B cell (primary cell): ENCODE measurements around the gene HPD. TPM values are rescaled to one million over a fixed set of nuclear protein-coding genes. Genes with fewer than 3 reads are reported as not detected.

Source experiments
- ATAC-seq: fragments of 200-7000 bp; cut with Tn5 transposase; one replicate; pipeline ENCODE4 v1.10.0; 2021; ENCODE audit warnings: low read depth, mild to moderate bottlenecking, moderate number of reproducible peaks, moderate library complexity
- CTCF ChIA-PET: fragments of 350-600 bp; sonication (Branson Sonifier 250); formaldehyde crosslinking; loops from one replicate; lab custom pipeline; 2021; ENCODE audit warnings: antibody characterized with exemption, inconsistent platforms; lab: Charles Lee
- POLR2A ChIA-PET: fragments of 350-600 bp; sonication (Branson Sonifier 250); formaldehyde crosslinking; loops from one replicate; lab custom pipeline; 2021; ENCODE audit warnings: antibody characterized with exemption; lab: Charles Lee
- DNase-seq: peaks from one replicate; pipeline ENCODE4 v3.0.0; 2013
- H2AFZ ChIP-seq: 2 replicates; pipeline ENCODE4 v1.6.1; 2012; ENCODE audit warnings: mild to moderate bottlenecking, low read depth, low read length; ENCODE audit not compliant: insufficient read depth, poor library complexity, severe bottlenecking
- H3K27ac ChIP-seq, 2 donors: 1 replicate in 1 of 2; 2 replicates in 1 of 2; pipeline ENCODE4 v1.5.1; 2012 to 2013; ENCODE audit warnings: low read length in 2 of 2, mild to moderate bottlenecking in 2 of 2, moderate library complexity in 1 of 2
- H3K27me3 ChIP-seq, 4 experiments: fragments of 200-600 bp in 1 of 4; sonication (generic) in 1 of 4; replicated peaks in 1 of 4; 1 replicate in 2 of 4; 2 replicates in 2 of 4; pipeline versions ENCODE4 v1.6.1 to v1.7.0; 2013 to 2016; ENCODE audit warnings: low read length in 3 of 4, mild to moderate bottlenecking in 2 of 4, mixed read lengths in 1 of 4, moderate library complexity in 1 of 4; ENCODE audit not compliant: insufficient read depth in 4 of 4, control insufficient read depth in 3 of 4; ENCODE audit errors: control extremely low read depth in 1 of 4
- H3K36me3 ChIP-seq, 2 experiments: replicated peaks in 1 of 2; 1 replicate in 1 of 2; 2 replicates in 1 of 2; pipeline versions ENCODE4 v1.6.1 to v1.7.1; 2013; ENCODE audit warnings: low read length in 1 of 2; ENCODE audit not compliant: insufficient read depth in 2 of 2, control insufficient read depth in 1 of 2; ENCODE audit errors: control extremely low read depth in 1 of 2, extremely low read depth in 1 of 2
- H3K4me1 ChIP-seq, 2 donors: fragments of 200-600 bp in 1 of 2; sonication (generic) in 1 of 2; 1 replicate in 1 of 2; 2 replicates in 1 of 2; pipeline versions ENCODE4 v1.5.1 to v1.6.1; 2013 to 2017; ENCODE audit warnings: low read length in 2 of 2; ENCODE audit not compliant: control insufficient read depth in 2 of 2, insufficient read depth in 2 of 2
- H3K4me2 ChIP-seq: replicated peaks from 2 replicates; pipeline ENCODE3; 2012; ENCODE audit warnings: mild to moderate bottlenecking, low read depth, low read length; ENCODE audit not compliant: poor library complexity, severe bottlenecking
- H3K4me3 ChIP-seq, 5 experiments: fragments of 200-600 bp in 1 of 5; sonication (generic) in 1 of 5; 1 replicate in 3 of 5; 2 replicates in 2 of 5; pipeline versions ENCODE4 v1.5.1 to v1.7.0; 2011 to 2016; ENCODE audit warnings: low read length in 4 of 5, mild to moderate bottlenecking in 4 of 5, low read depth in 2 of 5, control low read depth in 1 of 5, moderate library complexity in 1 of 5; ENCODE audit not compliant: insufficient read depth in 1 of 5; ENCODE audit errors: control extremely low read depth in 1 of 5, extremely low read depth in 1 of 5
- H3K79me2 ChIP-seq: fragments of 200-600 bp; sonication (generic); one replicate; pipeline ENCODE4 v1.6.0; 2016; ENCODE audit warnings: low read length; ENCODE audit not compliant: control insufficient read depth, insufficient read depth
- H3K9ac ChIP-seq: fragments of 200-600 bp; sonication (generic); 2 replicates; pipeline ENCODE4 v1.6.1; 2017; ENCODE audit warnings: mild to moderate bottlenecking, low read length, moderate library complexity
- H3K9me3 ChIP-seq, 3 donors: one replicate each; pipeline versions ENCODE4 v1.6.1 to v1.7.1; 2013; ENCODE audit warnings: low read length in 2 of 3; ENCODE audit not compliant: control insufficient read depth in 2 of 3, insufficient read depth in 1 of 3; ENCODE audit errors: control extremely low read depth in 1 of 3
- H4K20me1 ChIP-seq: 2 replicates; pipeline ENCODE4 v1.6.0; 2012; ENCODE audit warnings: mild to moderate bottlenecking, low read length; ENCODE audit not compliant: insufficient read depth, control insufficient read depth, poor library complexity, severe bottlenecking
- H3K27ac Mint-ChIP-seq: one replicate; pipeline ENCODE4 v1.8.0; 2021; ENCODE audit warnings: mixed read lengths
- H3K27me3 Mint-ChIP-seq: one replicate; pipeline ENCODE4 v1.8.0; 2021; ENCODE audit warnings: mixed read lengths
- H3K4me1 Mint-ChIP-seq: one replicate; pipeline ENCODE4 v1.8.0; 2021; ENCODE audit warnings: mixed read lengths
- H3K4me3 Mint-ChIP-seq: one replicate; pipeline ENCODE4 v1.8.0; 2021; ENCODE audit warnings: mixed read lengths
- H3K9me3 Mint-ChIP-seq: one replicate; pipeline ENCODE4 v1.8.0; 2022; ENCODE audit warnings: mixed read lengths; ENCODE audit not compliant: insufficient read depth
- EZH2 ChIP-seq: IDR thresholded peaks from 2 replicates; pipeline ENCODE4 v1.6.1; 2012; ENCODE audit warnings: borderline replicate concordance, low read depth, mild to moderate bottlenecking, moderate library complexity, low read length; ENCODE audit not compliant: insufficient read depth, poor library complexity, severe bottlenecking
- WGBS: methylation state at CpG from one replicate; pipeline ENCODE4 v1.1.5; 2013; ENCODE audit warnings: missing lambda C conversion rate; ENCODE audit not compliant: insufficient coverage; 5-methylcytosine and 5-hydroxymethylcytosine counted together
- intact Hi-C: fragments of 100-400 bp; cut with micrococcal nuclease; formaldehyde crosslinking; loops from one replicate; pipeline ENCODE4 v1.10.0; 2022
- polyA plus RNA-seq: library from polyadenylated mRNA; depleted of rRNA; stranded (reverse); fragments of >200 nt; gene quantifications from 2 replicates; pipeline ENCODE4 v1.2.3, GENCODE V29; 2012
- total RNA-seq, 2 donors: library from RNA; stranded (reverse); fragments of 120-200 nt in 1 of 2; gene quantifications; 1 replicate in 1 of 2; 2 replicates in 1 of 2; pipeline versions ENCODE4 v1.2.3 to v1.2.4, GENCODE V29; 2013 to 2022
- TF ChIP-seq, protein P1 (sequence below): fragments of 200-600 bp; IDR thresholded peaks from one replicate; pipeline ENCODE4 v1.8.0; 2022; ENCODE audit warnings: antibody characterized with exemption, mild to moderate bottlenecking

The HPD gene
- total and polyA plus RNA-seq, 2 donors (not counting 1 experiment from before 2014, with no cell fraction given), result not detected

DNA sequence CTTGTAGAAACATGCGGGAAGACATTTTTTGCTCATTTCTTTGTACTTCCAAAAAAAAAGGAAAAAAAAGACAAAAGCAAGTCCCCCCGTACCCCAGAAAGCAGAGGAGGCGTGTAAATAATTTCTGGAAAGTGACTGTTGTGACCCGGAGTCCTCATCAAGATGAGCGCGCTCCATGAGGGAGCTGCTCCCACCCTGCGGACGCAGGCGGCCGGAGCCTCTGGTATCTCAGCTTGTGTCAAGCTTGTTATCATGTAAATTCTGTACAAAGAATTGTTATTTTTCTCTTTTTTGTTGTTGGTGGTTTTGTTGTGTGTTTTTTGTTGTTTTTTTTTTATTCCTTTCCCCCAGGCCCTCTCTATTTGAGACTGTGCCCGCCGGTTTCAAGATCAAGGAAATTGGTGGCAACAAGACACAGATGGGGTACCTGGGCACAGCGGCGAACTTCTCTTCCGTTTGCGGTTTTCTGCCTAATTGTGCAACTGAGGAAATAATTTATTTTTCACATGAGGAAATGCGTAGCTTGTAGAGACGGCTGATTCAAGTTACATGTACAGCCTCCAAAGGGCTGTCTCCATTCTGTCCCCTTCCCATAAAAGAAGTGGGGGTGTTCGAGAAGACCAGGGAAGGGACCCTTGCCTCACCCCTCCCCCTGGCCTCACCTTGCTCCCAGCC lies 27.0 kb downstream of the HPD start:
- TF ChIP-seq EZH2, result no peak
- TF ChIP-seq, protein P1, sequence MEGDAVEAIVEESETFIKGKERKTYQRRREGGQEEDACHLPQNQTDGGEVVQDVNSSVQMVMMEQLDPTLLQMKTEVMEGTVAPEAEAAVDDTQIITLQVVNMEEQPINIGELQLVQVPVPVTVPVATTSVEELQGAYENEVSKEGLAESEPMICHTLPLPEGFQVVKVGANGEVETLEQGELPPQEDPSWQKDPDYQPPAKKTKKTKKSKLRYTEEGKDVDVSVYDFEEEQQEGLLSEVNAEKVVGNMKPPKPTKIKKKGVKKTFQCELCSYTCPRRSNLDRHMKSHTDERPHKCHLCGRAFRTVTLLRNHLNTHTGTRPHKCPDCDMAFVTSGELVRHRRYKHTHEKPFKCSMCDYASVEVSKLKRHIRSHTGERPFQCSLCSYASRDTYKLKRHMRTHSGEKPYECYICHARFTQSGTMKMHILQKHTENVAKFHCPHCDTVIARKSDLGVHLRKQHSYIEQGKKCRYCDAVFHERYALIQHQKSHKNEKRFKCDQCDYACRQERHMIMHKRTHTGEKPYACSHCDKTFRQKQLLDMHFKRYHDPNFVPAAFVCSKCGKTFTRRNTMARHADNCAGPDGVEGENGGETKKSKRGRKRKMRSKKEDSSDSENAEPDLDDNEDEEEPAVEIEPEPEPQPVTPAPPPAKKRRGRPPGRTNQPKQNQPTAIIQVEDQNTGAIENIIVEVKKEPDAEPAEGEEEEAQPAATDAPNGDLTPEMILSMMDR, result no peak
- Histone ChIP-seq H3K9ac (no peak overlapping the region), H3K36me3 (peaks cover 0 to 44% of the 10 kb centered on the region in 2 experiments), H3K27me3 (no peaks in the 10 kb centered on the region), H3K4me2 (no peak overlapping the region), H3K4me3 (no peak overlapping the region), H4K20me1 (peaks cover 28% of the 10 kb centered on the region), H3K9me3 (no peaks in the 10 kb centered on the region), H2AFZ (no peak overlapping the region), H3K4me1 (no peaks in the 10 kb centered on the region), H3K79me2 (peaks cover 11% of the 10 kb centered on the region), H3K27ac (no peak overlapping the region)
- ChIA-PET CTCF (interaction anchor here (0.6 to 0.9 kb wide), 2 partner anchors 37 to 60 kb away, joined by 4 read pairs; no protein-coding TSS in a partner anchor), POLR2A (no interaction called here)
- no peaks in the 10 kb centered on the region for H3K4me1 Mint-ChIP-seq
- intact Hi-C loops, result no loop called here
- no peaks in the 10 kb centered on the region for H3K27me3 Mint-ChIP-seq
- no peak for ATAC-seq
- H3K9me3 Mint-ChIP-seq, result no peaks in the 10 kb centered on the region
- H3K27ac Mint-ChIP-seq, result peak overlapping the region; percentile 15
- H3K4me3 Mint-ChIP-seq, result no peak overlapping the region
- WGBS, result 97% methylated on average over 6 of the region's 19 CpGs
- no peak for DNase-seq

DNA sequence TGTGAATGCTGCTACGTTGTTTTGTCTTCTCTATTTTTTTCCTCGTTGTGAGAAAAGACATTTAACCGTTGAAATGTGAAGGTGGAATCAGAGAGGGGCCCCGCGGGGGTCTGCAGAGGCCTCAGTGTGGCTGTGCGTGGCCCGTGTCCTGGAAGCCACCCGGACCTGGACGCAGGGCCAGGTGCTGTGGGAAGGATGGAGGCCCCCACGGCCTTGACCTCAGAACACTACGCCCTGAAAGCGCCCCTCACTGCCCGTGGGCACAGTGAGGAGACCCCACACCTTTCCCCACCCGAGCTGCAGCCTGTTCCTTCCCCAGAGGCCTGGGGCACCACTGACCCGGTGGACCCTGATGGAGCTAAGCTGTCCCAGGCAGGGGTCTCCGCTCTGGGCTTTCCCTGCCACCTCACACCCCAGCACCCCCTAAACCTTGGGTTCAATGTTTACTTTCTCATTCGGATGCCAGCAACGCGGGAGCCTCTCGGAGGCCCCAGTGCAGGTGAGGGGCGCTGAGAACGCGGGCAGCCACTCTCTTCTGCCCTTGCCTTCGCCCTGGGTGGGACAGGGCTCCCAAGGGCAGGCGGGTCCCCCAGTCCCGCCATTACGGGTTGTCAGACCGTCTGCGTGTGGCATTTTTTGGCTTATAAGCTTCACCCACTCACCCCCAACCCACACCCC lies 27.9 kb downstream of the HPD start:
- no peak overlapping the region for H3K4me3 ChIP-seq
- ChIA-PET CTCF (no interaction called here), POLR2A (no interaction called here)
- H3K9me3 ChIP-seq, result no peaks in the 10 kb centered on the region
- Mint-ChIP-seq H3K27me3 (no peaks in the 10 kb centered on the region), H3K9me3 (no peaks in the 10 kb centered on the region), H3K4me1 (no peaks in the 10 kb centered on the region), H3K4me3 (no peak overlapping the region), H3K27ac (no peak overlapping the region)
- DNase-seq (no peak), ATAC-seq (no peak)
- H3K36me3 ChIP-seq, result peaks cover 0 to 51% of the 10 kb centered on the region in 2 experiments
- no peak overlapping the region for H3K4me2 ChIP-seq
- 98% methylated on average over 28 of the region's 29 CpGs for WGBS
- H4K20me1 ChIP-seq, result peaks cover 35% of the 10 kb centered on the region
- no peak for TF ChIP-seq EZH2
- TF ChIP-seq, protein P1, result no peak
- intact Hi-C loops, result no loop called here
- no peaks in the 10 kb centered on the region for H3K4me1 ChIP-seq
- H2AFZ ChIP-seq, result no peak overlapping the region
- H3K27ac ChIP-seq, result no peak overlapping the region
- H3K27me3 ChIP-seq, result no peaks in the 10 kb centered on the region
- H3K9ac ChIP-seq, result no peak overlapping the region
- H3K79me2 ChIP-seq, result peaks cover 19% of the 10 kb centered on the region
